ENCODE measurements around the gene TBL1Y.

DNA sequence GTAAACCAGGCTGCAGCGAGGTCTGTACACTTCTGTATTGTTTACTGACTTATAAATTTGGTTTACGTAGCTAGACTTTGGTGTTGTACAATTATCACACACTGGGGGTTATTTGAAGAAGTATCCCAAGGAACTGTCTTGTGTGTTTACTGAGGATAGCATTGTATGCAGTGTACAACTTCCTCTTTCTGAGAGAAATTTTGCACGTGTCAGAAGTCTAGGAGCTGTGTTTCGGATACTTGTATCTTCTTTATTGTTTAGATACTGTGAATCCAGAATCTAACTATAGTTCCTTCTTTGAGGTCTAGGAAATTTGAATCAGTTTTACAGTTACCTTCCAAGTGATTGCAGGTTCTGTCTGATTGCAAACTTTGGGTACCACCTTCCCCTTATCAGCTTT, 64.5 kb downstream of the TBL1Y start:
- TF ChIP-seq, protein P1, sequence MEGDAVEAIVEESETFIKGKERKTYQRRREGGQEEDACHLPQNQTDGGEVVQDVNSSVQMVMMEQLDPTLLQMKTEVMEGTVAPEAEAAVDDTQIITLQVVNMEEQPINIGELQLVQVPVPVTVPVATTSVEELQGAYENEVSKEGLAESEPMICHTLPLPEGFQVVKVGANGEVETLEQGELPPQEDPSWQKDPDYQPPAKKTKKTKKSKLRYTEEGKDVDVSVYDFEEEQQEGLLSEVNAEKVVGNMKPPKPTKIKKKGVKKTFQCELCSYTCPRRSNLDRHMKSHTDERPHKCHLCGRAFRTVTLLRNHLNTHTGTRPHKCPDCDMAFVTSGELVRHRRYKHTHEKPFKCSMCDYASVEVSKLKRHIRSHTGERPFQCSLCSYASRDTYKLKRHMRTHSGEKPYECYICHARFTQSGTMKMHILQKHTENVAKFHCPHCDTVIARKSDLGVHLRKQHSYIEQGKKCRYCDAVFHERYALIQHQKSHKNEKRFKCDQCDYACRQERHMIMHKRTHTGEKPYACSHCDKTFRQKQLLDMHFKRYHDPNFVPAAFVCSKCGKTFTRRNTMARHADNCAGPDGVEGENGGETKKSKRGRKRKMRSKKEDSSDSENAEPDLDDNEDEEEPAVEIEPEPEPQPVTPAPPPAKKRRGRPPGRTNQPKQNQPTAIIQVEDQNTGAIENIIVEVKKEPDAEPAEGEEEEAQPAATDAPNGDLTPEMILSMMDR (IDR thresholded peaks at IDR 0.05 in 8 of 11, conservative IDR thresholded peaks at IDR 0.05 in 3 of 11): no peak
- TF ChIP-seq POLR2A (IDR thresholded peaks at IDR 0.05): no peak
- TF ChIP-seq POLR2AphosphoS5 (IDR thresholded peaks at IDR 0.05): no peak
